ENCODE measurements around the gene TCFL5. TPM values are rescaled to one million over a fixed set of nuclear protein-coding genes. Genes with fewer than 3 reads are reported as not detected.

TCFL5 gene
- total and polyA plus RNA-seq, 10 of the 15 experiments (the other 5 are each of a cell fraction or from before 2014, with no cell fraction given) = 0.48 to 8.1 (median 3.8) TPM

DNA sequence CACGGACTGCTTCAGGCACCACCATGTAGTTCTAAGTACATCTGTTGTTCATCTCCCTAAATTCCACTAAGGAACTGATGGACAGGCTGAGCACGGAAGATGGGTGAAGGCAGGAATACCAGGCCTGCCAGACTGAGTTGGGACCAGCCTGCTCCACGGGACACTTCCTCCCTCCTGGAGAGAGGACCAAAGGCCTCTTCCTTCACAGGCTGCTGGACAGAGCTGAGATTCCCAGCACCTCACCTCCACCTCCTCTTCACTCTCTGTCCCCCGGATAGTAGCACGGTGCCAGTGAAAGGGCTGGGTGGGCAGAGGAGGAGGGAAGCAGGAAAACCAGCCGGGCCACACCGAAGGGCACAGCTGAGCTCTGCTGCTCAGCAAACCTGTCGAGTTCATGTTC, 22.9 kb upstream of the TCFL5 start (continued):
- TF ChIP-seq, protein P1, sequence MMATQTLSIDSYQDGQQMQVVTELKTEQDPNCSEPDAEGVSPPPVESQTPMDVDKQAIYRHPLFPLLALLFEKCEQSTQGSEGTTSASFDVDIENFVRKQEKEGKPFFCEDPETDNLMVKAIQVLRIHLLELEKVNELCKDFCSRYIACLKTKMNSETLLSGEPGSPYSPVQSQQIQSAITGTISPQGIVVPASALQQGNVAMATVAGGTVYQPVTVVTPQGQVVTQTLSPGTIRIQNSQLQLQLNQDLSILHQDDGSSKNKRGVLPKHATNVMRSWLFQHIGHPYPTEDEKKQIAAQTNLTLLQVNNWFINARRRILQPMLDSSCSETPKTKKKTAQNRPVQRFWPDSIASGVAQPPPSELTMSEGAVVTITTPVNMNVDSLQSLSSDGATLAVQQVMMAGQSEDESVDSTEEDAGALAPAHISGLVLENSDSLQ (IDR thresholded peaks at IDR 0.05) = no peak
- no peak for TF ChIP-seq KLF5 (IDR thresholded peaks at IDR 0.05; ENCODE audit: partially characterized antibody)
- no peak for TF ChIP-seq MXI1 (IDR thresholded peaks at IDR 0.05; ENCODE audit: low read depth, low read length)
- no peak for TF ChIP-seq NFXL1 (IDR thresholded peaks at IDR 0.05; ENCODE audit: borderline replicate concordance)

DNA sequence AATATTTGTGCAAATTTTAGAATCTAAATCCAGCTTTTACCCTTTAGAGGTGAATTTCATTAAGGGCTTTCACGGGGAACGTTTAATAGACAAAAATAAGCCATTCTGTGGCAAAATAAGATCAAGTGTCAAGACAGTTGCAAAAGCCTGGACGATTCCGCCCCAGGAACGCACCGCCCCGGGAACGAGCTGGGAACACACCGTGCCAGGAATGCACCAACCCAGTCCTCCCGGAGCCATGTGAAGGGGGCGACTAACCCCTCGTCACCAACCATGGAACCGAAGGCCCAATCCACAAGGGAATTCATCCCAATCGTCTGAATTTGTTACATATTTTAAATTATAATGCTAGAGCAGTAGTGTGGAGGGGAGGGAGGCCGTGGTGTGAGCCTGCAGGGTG, 20.8 kb upstream of the TCFL5 start:
- Histone ChIP-seq H3K4me3 (no peak overlapping the region), H3K4me1 (ENCODE audit: control insufficient read depth, insufficient read depth, low read length) (no peaks in the 10 kb centered on the region), H4K20me1 (ENCODE audit: control insufficient read depth, insufficient read depth) (no peaks in the 10 kb centered on the region; the same call in 1 of the 2 replicates), H3K27me3 (replicated peaks in 1 of 2; ENCODE audit: control insufficient read depth in 2 of 2, insufficient read depth in 2 of 2, low read length in 1 of 2) (no peaks in the 10 kb centered on the region), H3K79me2 (ENCODE audit: control insufficient read depth, insufficient read depth, low read length) (no peaks in the 10 kb centered on the region), H3K27ac (ENCODE audit: control insufficient read depth, insufficient read depth) (no peak overlapping the region), H3K9me3 (replicated peaks; ENCODE audit: control insufficient read depth, insufficient read depth, low read length) (no peaks in the 10 kb centered on the region), H3K36me3 (ENCODE audit: control insufficient read depth in 2 of 2, insufficient read depth in 2 of 2, low read length in 1 of 2) (no peaks in the 10 kb centered on the region; a peak in 1 of 4 replicates), H3K9ac (ENCODE audit: control insufficient read depth, insufficient read depth, low read length) (no peak overlapping the region), H3K4me2 (ENCODE audit: control insufficient read depth, insufficient read depth) (no peak overlapping the region), H2AFZ (ENCODE audit: control insufficient read depth, low read depth, low read length) (no peak overlapping the region)
- ChIA-PET SMC1A (ENCODE audit: uncharacterized antibody, unreplicated experiment) (no interaction called here), CTCF (no interaction called here), POLR2A (no interaction called here), RAD21 (ENCODE audit: unreplicated experiment) (no interaction called here)
- no peak for ATAC-seq
- in situ Hi-C loops (cut with MboI) (no loop called here), intact Hi-C loops (cut with micrococcal nuclease; ENCODE audit: unreplicated experiment) (no loop called here)
- 90% methylated on average over 15 of the region's 15 CpGs for WGBS (ENCODE audit: insufficient coverage, insufficient replicate concordance, low lambda C conversion rate, missing lambda C conversion rate)
- DNase-seq (ENCODE audit: low read depth, low spot score) = no peak
- BruUV-seq (replicated peaks) = no TSS peak
- FAIRE-seq = no peak
- TF ChIP-seq, protein P2, sequence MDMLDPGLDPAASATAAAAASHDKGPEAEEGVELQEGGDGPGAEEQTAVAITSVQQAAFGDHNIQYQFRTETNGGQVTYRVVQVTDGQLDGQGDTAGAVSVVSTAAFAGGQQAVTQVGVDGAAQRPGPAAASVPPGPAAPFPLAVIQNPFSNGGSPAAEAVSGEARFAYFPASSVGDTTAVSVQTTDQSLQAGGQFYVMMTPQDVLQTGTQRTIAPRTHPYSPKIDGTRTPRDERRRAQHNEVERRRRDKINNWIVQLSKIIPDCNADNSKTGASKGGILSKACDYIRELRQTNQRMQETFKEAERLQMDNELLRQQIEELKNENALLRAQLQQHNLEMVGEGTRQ (IDR thresholded peaks at IDR 0.05; ENCODE audit: borderline replicate concordance, low read depth, low read length) = no peak
- no peak for TF ChIP-seq CREB1 (IDR thresholded peaks at IDR 0.05; ENCODE audit: low read depth)
- no peak for TF ChIP-seq SMC3 (IDR thresholded peaks at IDR 0.05; ENCODE audit: borderline replicate concordance, low read length)
- TF ChIP-seq POLR2A (IDR thresholded peaks at IDR 0.05; ENCODE audit: low read depth, low read length) = no peak
- TF ChIP-seq NFYB (IDR thresholded peaks at IDR 0.05; ENCODE audit: insufficient read depth, low read depth, low read length) = no peak
- no peak for TF ChIP-seq BHLHE40 (IDR thresholded peaks at IDR 0.05; ENCODE audit: borderline replicate concordance in 1 of 2, low read depth in 2 of 2, low read length in 1 of 2)
- TF ChIP-seq RAD21 (IDR thresholded peaks at IDR 0.05; ENCODE audit: insufficient read depth, low read depth, low read length) = no peak
- TF ChIP-seq, protein P3, sequence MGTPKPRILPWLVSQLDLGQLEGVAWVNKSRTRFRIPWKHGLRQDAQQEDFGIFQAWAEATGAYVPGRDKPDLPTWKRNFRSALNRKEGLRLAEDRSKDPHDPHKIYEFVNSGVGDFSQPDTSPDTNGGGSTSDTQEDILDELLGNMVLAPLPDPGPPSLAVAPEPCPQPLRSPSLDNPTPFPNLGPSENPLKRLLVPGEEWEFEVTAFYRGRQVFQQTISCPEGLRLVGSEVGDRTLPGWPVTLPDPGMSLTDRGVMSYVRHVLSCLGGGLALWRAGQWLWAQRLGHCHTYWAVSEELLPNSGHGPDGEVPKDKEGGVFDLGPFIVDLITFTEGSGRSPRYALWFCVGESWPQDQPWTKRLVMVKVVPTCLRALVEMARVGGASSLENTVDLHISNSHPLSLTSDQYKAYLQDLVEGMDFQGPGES (IDR thresholded peaks at IDR 0.05) = no peak
- TF ChIP-seq ASH2L (IDR thresholded peaks at IDR 0.05; ENCODE audit: borderline replicate concordance, low read depth) = no peak
- no peak for TF ChIP-seq NFIC (IDR thresholded peaks at IDR 0.05; ENCODE audit: low read depth, low read length)
- TF ChIP-seq, protein P1 (IDR thresholded peaks at IDR 0.05) = no peak
- no peak for TF ChIP-seq EGR1 (IDR thresholded peaks at IDR 0.05; ENCODE audit: borderline replicate concordance in 1 of 2, low read depth in 2 of 2, low read length in 2 of 2)
- TF ChIP-seq TBL1XR1 (IDR thresholded peaks at IDR 0.05; ENCODE audit: low read depth, low read length) = no peak
